Measurements from ENCODE around the gene SPG21.

- no peak for TF ChIP-seq CTCF (IDR thresholded peaks at IDR 0.05; ENCODE audit: low read depth, low read length, poor library complexity, severe bottlenecking)
- no peak for TF ChIP-seq EZH2phosphoT487 (IDR thresholded peaks at IDR 0.05; ENCODE audit: borderline replicate concordance, low read length)
These were observed 68.0 kb downstream of the SPG21 start for GRCh38 chr15:64921711-64922110.

Measured in DOHH2 (cell line).